GM19324 (cell line): Measurements from ENCODE around the gene ALDH1A3.

Experiments used
- ATAC-seq: cut with Tn5 transposase; IDR thresholded peaks from one replicate; pipeline ENCODE4 v1.9.1; 2021; ENCODE audit warnings: mild to moderate bottlenecking, moderate library complexity; ENCODE audit not compliant: unreplicated experiment, low FRiP score

The ALDH1A3 gene

GRCh38 chr15:100944986-100945385 lies 65.4 kb downstream of the ALDH1A3 start:
- ATAC-seq: no peak

GRCh38 chr15:100947760-100948429 lies 68.3 kb downstream of the ALDH1A3 start:
- ATAC-seq: peak; percentile 52

GRCh38 chr15:100948430-100948762 lies 68.8 kb downstream of the ALDH1A3 start:
- ATAC-seq: no peak

- no peak for ATAC-seq
These were observed 70.1 kb downstream of the ALDH1A3 start for GRCh38 chr15:100949691-100950090.

- no peak for ATAC-seq
These were observed 72.3 kb downstream of the ALDH1A3 start for GRCh38 chr15:100951965-100952364.

- ATAC-seq: no peak
These were observed 72.9 kb downstream of the ALDH1A3 start for GRCh38 chr15:100952566-100952965.

GRCh38 chr15:100958326-100959065 lies 78.9 kb downstream of the ALDH1A3 start:
- no peak for ATAC-seq

- ATAC-seq: no peak
These were observed 79.7 kb downstream of the ALDH1A3 start for GRCh38 chr15:100959066-100960050.
